GM18520 (cell line): ENCODE data around the gene MLXIPL.
"Not testable (repeated sequence)": the region's sequence is repeated elsewhere in the genome, so short reads cannot be mapped to it uniquely, and the experiment has no call there.

ENCODE experiments used
- ATAC-seq: cut with Tn5 transposase; IDR thresholded peaks from one replicate; pipeline ENCODE4 v1.9.1; 2021; ENCODE audit not compliant: unreplicated experiment

Gene MLXIPL

DNA sequence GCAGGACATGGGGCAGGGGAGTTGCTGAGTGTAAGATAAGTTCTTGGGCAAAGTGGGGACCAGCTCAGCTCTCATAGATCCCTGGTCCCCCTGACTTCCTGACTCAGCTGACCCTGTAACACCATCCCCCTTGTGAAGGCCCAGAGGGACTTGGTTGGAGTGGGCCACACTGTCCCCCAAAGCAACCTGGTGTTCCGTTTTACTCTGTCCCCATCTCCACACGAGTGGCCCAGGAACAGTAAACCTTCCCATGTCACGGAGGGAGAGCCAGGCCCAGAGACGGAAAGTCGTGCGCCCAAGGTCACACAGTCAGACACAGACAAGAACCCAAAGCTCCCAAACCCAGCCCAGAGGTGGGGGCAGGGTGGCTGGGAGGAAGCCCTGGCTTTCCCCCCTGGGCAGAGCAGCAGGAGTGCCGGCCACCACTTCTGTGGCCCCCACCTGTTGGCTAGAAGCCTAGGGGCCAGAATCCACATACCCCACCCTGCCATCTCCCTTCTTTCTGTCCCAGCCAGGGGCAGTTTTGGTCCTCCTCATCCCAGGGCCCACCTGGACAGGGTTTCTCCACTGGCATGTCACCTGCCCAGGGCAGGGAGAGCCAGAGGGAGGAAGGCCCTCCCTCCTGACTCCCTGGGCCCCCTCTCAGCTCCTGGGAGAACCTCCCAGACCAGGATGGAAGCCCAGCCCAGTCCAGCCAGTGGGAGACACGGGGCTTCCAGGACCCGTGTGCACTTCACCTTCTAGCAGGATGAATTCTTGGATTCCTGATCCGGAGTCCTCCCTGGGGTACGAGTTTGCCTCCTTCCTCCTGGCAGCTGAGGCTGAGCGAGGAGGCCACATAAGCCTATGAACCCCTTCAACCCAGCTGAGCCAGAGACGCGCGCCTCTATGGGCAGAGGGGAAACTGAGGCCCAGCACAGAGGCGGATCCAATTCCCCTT lies 22.7 kb upstream of the MLXIPL start:
- no peak for ATAC-seq

GRCh38 chr7:73645643-73646174 lies 21.4 kb upstream of the MLXIPL start:
- no peak for ATAC-seq

- no peak for ATAC-seq
Measured at GRCh38 chr7:73644688-73645286, 20.5 kb upstream of the MLXIPL start.

DNA sequence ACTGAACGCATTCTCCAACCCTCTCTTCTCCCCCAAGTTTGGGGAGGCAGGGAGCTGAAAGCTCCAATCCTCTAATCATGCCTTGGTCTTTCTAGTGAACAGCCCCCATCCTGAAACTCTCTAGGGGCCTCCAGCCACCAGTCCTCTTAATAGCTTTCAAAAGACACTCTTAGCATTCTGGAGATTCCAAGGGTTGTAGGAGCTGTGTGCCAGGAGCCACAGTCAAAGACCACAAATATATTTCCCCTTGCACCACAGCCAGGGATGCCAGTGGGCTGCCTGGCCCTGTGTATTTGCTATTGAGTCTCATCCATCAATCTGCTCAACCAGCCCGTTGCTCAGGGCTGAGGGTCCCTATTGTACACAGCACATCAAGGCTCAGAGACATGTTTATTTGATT lies 18.5 kb upstream of the MLXIPL start:
- no peak for ATAC-seq

GRCh38 chr7:73638911-73639310 lies 14.6 kb upstream of the MLXIPL start:
- ATAC-seq: no peak

GRCh38 chr7:73635428-73636200 lies 11.3 kb upstream of the MLXIPL start:
- ATAC-seq: no peak

- ATAC-seq: no peak
Measured at GRCh38 chr7:73633844-73634243, 9.5 kb upstream of the MLXIPL start.

GRCh38 chr7:73633323-73633722 lies 9.0 kb upstream of the MLXIPL start:
- ATAC-seq: no peak

DNA sequence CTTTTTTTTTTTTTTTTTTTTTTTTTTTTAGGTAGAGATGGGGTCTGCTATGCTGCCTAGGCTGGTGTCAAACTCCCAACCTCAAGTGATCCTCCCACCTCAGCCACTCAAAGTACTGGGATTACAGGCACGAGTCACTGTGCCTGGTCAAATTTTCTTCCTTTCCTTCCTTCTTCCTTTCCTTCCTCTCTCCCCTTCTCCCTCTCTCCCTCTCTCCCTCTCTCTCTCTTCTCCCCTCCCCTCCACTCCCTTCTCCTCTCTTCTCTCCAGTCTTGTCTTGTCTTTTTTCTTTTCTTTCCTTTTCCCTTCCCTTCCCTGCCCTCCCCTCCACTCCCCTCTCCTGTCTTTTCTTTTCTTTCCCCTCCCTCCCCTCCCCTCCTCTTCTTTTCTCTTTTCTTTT lies 7.2 kb upstream of the MLXIPL start:
- no peak for ATAC-seq

- ATAC-seq: no peak
Measured at GRCh38 chr7:73628504-73628903, 4.2 kb upstream of the MLXIPL start.

- ATAC-seq: no peak
Measured at GRCh38 chr7:73626814-73627213, 2.5 kb upstream of the MLXIPL start.

DNA sequence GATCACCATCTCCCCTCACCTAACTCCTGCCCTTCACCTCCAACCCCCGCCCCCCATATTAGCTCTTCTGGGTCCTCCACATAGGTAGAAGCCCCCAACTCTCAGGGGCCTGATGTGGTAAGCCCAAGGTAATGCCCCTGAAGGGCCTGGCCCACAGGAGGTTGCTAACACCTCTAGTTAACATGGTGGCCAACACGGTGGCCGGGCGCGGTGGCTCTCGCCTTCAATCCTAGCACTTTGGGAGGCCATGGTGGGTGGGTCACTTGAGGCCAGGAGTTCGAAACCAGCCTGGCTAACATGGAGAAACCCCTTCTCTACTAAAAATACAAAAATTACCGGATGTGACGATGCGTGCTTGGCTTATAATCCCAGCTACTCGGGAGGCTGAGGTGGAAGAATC lies 954 bp upstream of the MLXIPL start:
- ATAC-seq: no peak

DNA sequence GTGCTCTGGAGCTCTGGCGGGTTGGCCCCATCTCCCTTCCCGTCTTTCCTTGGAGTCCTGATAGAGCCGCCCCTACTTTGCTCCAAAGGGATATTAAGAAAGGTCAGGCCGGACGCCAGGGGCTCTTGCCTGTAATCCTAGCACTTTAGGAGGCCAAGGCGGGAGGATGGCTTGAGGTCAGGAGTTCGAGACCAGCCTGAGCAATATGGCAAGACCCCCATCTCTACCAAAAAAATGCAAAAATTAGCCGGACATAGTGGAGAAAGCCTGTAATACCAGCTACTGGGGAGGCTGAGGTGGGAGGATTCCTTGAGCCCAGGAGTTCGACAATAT lies 313 bp upstream of the MLXIPL start:
- no peak for ATAC-seq

- ATAC-seq: no peak
Measured at GRCh38 chr7:73622909-73623797, 1.2 kb downstream of the MLXIPL start.

DNA sequence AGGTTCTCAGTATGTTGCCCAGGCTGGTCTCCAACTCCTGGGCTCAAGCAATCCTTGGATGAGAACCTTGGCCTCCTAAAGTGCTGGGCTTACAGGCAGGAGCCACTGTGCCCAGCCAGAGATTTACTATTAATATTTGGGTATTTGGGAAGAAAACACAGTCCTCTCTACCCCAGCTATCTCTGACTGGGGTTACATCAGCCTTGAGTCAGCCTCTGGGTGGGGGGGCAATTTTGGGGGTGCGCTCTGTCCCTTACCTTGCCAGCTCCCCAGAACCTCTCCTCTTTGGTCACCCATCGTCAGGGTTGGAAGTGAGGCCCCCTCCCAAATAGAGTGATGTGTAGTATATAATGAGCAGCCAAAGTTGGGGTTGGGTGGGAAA lies 1.8 kb downstream of the MLXIPL start:
- no peak for ATAC-seq

DNA sequence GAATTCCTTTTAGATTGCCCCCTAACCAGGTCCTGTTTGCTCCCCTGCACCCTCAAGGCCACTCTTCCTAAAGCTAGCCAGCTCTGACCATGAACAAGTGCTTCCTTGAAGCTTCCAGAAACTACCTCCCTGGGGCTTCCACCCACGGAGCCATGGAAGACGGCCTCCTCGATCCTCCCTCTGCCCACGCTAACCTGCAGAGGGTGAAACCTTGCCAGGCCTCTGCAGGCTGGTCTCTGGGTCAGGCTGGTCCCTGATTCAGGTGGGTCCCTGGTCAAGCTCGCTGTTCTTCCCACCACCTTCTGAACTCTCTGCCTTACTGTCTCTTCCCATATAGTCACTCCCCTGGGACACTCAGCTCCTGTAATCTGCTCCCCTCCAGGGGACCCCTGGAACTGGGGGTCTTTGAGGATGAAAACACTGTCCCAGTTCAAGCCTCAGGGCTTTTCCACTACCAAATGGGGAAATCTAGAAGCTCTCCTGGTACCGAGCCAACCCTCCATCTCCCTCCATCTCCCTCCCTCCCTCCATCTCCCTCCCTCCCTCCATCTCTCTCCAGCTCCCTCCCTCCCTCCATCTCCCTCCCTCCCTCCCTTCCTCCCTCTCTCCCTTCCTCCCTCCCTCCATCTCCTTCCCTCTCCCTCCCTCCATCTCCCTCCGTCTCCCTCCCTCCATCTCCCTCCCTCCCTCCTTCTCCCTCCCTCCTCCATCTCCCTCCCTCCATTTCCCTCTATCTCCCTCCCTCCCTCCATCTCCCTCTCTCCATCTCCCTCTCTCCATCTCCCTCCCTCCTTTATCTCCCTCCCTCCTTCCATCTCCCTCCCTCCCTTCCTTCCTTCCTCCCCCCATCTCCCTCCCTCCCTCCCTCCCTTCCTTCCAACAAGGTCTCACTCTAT lies 2.9 kb downstream of the MLXIPL start:
- no peak for ATAC-seq

DNA sequence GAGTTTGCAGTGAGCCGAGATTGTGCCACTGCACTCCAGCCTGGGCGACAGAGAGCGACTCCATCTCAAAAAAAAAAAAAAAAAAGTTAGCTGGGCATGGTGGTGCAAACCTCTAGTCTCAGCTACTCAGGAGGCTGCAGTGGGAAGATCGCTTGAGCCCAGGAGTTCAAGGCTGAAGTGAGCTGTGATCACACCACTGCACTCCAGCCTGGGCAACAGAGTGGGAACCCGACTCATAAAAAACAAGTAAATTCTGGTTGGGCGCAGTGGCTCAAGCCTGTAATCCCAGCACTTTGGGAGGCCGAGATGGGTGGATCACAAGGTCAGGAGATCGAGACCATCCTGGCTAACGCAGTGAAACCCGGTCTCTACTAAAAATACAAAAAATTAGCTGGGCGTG lies 4.9 kb downstream of the MLXIPL start:
- not testable (repeated sequence) for ATAC-seq

DNA sequence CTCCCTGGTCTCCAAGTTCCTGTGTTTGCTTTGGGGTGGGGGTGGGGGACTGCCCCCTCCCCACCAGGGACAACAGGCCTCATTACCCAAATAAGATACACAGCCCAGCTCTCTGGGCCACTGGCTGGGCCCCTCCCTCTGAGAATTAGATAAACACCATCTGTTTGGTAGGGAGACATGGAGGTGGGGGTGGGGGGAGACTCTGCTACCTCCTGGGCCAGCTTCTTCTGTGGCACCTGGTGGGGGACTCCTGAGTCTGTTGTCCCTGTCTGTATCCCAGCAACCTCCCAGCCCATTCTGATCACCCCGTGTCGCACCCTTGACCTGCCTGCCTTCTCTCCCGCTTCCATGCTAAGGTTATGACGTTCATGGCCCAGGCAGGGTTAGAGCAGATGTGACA lies 5.8 kb downstream of the MLXIPL start:
- no peak for ATAC-seq

- not testable (repeated sequence) for ATAC-seq
Measured at GRCh38 chr7:73617520-73617919, 6.8 kb downstream of the MLXIPL start.

DNA sequence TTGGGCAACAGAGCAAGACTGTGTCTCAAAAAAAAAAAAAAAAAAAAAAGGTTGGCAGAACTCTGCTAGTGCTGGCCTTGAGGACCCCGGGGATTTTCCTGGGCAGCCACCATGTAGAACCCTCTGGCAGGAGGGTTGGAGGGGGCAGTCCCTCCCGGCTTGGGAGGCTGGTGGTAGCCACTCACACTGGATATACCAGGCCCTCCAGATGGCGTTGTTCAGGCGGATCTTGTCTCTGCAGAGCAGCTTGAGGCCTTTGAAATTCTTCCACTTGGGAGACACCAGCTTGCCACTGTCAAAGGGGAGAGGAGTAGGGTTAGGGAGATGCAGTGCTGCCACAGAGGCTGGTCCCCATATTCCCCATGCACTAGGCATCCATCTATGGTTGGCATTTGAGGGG lies 8.4 kb downstream of the MLXIPL start:
- ATAC-seq: no peak
